Activated effector memory CD4-positive, alpha-beta T cell treated with anti-CD3 and anti-CD28 coated beads, Interleukin-2, amount 50 U/mL, for 16 hours (primary cell): ENCODE results near the gene ARHGAP29.
"Not testable (repeated sequence)": the region's sequence is repeated elsewhere in the genome, so short reads cannot be mapped to it uniquely, and the experiment has no call there.

Source experiments
- DNase-seq: peaks from one replicate; pipeline ENCODE4 v3.0.0-alpha.2; 2020

The ARHGAP29 gene

DNA sequence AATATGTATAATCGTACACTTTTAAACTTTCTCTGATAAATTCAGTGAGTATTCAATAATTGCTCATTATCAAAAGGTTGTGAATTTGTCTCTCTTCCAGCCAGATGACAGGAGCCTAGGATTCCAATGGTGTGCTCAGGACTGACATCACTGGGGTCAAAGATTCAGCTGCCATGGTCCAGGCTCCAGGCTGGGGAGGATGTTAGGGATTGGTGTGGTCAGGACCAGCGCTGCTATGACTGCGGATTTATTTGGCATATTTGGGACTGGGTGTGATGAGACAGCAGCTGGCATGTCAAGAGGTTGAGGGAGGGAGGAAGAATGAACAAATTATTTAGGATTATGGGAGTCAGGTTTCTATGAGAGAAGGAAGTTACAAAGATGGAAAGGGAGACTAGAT lies 68.3 kb downstream of the ARHGAP29 start:
- no peak for DNase-seq

DNA sequence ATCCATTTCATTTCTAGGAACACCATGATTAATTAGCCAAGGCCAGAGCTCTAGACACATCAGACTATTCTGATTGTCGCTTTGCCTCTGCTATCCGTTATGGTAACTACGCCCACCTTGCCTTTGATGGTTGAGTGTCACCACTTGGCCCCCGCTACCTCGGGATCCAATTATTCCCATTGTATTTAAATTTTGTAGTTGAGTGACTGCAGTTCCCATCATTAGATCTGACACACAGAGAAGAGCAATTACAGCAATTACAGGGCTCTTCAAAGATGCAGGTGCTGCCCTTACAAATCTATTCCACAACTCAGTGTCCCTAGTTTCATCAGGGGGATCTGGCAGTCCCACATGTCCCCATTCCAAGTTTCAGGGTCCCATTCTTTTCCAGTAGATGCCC lies 71.5 kb downstream of the ARHGAP29 start:
- DNase-seq: no peak

DNA sequence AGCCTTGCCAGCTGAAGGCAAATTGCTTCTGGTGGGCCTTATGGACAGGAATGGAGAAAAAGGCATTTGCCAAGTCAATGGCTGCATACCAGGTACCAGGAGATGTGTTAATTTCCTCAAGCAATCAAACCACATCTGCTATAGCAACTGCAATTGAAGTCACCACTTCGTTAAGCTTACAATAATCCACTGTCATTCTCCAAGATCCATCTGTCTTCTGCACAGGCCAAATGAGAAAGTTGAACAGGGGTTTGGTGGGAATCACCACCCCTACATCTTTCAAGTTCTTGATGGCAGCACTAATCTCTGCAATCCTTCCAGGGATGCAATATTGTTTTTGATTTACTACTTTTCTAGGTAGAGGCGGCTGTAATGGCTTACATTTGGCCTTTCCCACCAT lies 72.5 kb downstream of the ARHGAP29 start:
- not testable (repeated sequence) for DNase-seq

DNA sequence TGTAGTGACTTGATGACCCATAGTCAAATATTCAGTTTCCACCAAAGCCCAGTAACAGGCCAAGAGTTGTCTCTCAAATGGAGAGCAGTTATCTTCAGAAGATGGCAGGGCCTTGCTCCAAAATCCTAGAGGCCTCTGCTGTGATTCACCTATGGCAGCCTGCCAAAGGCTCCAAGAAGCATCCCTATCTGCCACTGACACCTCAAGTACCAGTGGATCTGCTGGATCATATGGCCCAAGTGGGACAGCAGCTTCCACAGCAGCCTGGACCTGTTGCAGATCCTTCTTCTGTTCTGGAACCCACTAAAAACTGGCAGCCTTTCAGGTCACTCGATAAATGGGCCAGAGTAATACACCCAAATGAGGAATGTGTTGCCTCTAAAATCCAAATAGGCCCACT lies 73.3 kb downstream of the ARHGAP29 start:
- DNase-seq: not testable (repeated sequence)

DNA sequence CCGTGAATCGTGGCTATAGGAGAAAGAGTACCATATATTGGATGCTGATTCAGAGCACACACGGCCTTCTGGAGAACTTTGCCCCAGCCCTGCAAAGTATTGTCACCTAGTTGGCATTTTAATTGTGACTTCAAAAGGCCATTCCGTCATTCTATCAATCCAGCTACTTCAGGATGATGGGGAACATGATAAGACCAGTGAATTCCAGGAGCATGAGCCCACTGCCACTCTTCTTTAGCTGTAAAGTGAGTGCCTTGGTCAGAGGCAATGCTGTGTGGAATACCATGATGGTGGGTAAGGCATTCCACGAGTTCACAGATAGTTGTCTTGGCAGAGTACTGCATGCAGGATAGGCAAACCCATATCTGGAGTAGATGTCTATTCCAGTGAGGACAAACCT lies 74.1 kb downstream of the ARHGAP29 start:
- not testable (repeated sequence) for DNase-seq

DNA sequence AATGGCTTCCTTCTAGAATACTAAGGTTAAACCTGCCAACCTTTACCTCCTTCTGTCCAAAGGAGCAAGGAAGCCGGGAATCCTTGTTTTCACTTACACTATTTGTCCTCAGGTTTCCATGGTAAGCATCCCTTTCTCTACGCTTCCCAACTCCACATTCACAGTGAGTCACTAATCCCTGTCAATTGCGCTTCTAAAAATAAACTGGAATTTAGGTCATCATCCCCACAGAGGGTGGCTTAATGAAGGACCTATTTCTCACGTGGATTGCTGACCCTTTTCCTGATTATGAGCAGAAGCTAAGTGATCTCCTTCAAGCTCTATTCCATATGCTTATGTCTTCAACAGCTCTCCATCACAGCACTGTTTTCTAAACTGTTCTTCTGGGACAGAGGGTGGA lies 76.6 kb downstream of the ARHGAP29 start:
- DNase-seq: no peak

DNA sequence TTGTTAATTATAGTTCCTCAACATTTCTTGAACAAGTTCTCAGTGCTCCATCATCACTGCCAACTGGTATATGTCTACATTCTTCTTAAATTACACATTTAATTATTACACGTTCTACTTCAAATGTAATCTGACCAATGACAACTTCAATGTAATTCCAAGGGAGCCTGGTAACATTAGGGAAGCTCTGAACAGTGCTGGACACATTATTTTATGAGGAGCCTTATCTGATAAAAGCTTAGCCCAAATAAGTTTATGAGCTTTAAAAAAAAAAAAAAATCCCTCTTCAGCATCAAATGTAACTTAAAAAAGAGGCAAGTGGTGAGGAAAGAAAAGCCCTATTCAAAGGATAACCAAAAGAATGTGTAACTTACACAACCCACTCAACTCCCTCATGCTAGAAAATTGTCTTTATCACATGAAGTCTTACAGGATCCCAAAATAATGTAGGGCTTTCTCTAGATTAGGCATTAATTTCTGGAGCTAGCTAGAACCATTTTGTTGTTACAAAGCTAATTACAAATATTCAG lies 81.2 kb downstream of the ARHGAP29 start:
- DNase-seq: no peak

DNA sequence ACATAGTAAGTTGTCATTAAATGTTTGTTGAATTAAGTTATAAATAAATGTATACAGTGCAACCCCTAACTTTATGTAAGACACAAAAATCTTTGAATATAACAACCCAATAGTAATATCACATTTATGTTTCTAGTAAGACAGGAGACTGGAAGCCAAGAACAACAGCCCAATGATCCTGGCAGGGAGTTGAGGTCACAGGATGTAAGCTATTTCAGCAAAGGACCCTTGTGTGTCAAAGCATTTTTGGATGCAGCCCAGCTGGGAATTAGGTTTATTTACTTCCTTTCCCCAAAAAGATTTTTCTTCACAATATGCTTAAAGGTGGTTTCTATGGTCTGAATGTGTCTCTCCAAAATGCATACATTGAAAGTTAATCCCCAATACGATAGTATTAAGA lies 82.4 kb downstream of the ARHGAP29 start:
- DNase-seq: no peak

DNA sequence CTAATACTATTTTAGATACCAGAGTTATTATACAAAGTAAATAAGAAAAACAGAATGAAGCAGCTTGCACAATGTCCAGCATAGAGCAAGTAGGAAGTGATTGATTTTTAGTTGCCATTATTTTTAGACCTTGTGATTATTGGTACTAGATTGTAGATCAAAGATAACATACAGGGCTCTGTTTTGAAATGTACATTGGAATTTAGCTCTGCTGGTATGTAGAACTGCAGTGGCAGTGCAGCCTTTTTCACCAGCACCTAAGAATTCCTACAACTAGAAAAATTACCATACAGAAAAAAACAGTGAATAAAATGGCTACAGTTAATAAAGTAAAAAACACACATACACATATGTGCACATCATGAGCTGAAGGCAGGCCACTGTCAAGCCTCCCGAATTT lies 84.3 kb downstream of the ARHGAP29 start:
- DNase-seq: no peak

DNA sequence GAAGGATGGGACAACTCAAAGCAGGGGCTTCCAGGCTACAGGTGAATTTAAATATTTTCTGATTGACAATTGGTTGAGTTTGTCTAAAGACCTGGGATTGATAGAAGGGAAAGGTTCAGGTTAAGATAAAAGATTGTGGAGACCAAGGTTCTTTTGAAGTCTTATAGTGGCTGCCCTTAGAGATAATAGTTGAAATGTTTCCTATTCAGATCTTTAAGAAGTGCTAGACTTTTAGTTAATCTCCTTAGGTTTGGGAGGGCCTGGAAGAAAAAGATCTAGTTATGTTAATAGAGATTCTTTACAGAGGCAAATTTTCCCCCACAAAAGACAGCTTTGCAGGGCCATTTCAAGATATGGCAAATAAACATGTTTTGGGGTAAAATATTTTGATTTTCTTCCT lies 88.2 kb downstream of the ARHGAP29 start:
- not testable (repeated sequence) for DNase-seq

DNA sequence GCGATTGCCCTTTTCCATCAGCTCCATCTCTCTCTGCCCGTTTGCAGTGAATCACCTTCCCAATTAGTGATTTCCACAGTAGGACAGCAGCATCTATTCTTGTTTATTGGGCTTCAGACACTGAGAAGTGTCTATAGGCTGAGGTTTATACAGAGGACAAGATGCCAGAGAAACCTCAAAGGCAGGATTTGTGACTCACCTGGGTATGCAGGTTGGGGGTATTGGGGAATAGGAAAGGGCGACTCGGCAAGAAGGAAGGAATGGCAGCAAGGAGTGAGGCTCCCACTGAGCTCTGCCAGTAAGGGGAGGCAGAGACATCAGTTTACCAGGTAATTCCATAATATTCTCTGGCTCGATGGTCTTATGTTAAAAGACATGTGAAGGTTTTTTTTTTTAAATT lies 91.1 kb downstream of the ARHGAP29 start:
- no peak for DNase-seq

DNA sequence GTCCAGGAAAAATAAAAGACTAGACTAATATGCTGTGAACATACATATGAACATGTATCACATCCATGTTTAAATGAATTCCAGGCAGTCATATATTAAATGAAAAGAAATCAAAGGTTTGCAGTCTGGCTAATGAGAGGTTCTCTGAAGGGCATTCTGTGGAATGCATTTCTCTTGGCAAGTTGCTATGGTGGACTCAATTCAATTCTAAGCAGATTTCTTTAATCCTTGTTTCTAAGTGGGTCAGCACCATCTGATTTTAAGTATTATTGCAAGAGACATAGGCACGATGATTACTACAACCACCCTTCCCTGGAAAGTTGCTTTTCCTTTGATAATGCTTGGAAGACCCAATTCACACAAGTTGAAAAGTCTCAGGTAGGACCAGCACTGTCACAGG lies 92.5 kb downstream of the ARHGAP29 start:
- DNase-seq: no peak

DNA sequence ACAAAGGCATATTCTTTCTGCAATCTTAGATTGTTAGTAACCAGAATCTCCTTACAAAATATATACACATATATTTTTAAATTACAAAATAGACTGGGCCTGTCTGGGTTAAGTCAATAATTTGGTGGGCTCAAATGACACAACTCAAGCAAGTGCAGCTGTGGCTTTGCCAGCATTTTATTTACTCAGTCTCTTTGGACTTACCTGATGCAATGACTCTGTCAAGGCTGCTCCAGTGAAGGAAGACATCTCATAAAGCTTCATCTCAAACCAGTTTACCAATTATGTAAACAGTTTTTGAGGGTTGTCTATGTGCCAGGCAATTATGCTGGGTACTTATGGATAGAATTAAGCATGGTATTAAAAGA lies 93.6 kb downstream of the ARHGAP29 start:
- DNase-seq: no peak

DNA sequence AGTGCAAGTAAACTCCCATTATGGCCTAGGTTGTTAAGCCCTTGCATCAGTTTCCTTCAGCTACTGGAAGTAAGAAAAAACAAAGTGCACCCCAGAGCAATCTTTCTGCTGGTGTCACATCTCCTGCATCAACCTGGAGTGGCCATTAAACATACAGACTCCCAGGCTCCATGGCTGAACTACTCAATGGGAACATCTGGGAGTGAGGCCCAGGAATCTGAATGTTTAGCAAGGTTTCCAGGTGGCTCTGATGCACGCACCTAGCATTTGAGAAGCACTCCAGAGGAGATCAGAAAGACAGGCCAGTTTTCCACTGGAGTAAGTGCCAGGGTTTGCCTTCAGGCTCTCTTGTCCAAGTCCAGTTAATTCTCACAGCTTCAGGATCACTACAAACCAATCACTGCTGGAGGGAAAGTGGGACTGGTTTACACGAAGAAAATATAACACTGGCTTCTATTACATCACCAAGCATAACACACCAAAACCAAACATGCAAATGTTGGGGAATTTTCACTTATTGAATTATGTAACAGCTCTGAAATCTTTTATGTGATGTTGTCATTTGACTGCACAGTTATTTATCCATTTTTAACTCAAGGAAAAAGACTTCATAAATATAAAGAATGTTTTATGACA lies 94.1 kb downstream of the ARHGAP29 start:
- DNase-seq: no peak

DNA sequence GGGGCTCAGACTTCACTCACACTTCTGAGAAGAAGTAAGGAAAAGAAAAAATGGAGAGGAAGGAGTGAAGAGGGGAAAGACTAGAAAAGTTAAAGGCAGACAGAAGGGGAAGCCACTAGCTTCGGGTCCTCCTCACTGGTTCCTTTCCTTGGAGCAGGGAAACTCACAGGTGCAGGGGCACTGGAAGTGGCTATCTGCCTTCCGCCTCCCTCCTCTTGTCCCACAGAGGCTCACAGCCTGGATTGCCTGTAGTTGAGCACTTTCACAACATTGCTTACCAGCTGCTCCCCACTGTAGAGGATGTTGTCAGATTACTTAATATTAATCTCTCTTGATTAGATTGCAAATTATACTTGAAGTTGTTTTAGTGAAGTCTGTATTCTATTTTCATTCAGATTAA lies 94.8 kb downstream of the ARHGAP29 start:
- no peak for DNase-seq

DNA sequence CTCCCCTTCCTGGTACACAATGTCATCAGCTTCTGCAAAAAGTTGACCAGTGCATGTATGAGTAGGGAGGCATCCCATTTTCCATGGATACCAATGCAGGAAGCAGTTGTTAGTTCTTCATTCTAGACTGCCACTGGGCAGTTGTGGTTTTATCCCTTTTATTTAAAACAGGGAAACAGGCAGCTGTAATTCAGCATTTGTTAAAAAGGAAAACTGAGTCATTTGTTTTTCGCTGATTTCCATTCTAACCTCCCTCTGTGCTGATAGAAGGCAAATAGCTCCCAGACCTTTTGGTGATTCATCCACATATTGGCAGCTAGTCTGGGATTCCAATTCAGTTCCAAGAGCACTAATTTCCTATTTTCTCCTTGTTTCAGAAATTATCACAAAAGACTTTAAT lies 95.4 kb downstream of the ARHGAP29 start:
- DNase-seq: no peak

DNA sequence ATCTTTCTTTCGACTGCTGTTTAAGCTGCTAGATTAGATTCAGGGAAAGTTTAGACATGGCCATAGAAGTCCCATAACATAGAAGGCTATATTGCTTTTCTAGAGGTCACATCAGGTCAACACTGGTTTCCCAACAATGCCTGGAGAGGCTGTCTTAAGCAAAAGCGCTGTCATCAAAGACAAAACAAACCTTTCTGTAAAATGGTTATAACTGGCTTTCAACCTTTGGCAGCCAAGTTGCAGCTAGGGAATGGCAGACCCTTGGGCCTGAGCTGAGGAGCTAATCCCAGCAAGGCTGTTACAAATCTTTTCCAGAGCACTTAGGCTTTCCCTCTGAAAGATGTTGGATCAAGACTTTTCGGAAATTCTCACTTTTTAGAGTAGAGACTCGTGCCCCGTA lies 105.3 kb downstream of the ARHGAP29 start:
- no peak for DNase-seq

DNA sequence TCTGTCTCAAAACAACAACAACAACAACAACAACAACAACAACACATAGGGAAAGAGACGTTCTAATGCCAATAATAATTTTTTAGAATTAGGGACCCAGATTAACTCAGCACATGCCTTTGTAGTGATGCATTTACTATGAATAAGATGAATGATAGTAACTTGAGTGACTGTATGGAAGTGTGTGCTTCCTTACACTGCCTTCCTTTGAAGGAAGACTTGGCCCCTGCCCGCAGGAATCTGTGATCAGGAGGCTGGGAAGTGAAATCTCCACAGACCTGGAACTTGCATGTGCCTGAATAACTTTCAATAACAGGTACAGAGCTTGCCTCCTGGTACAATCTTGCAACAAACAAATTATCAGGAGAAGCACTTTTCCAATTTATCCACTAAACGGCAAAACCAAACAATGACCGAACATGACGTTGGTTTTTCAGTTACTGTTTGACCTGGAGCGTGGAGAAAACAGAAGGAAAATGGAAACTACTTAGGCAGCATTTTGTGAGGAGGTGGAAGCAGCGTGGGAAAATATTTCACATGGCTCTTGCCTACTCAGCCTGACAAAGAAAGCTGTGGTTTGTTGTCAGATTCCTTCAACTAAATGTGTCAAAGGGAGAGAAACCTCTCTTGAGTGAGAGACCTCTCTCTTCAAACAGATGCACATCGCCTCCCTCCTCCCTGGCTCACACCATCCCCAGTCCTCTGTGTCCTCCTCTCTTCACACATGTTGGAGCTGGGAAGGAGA lies 106.4 kb downstream of the ARHGAP29 start:
- no peak for DNase-seq

DNA sequence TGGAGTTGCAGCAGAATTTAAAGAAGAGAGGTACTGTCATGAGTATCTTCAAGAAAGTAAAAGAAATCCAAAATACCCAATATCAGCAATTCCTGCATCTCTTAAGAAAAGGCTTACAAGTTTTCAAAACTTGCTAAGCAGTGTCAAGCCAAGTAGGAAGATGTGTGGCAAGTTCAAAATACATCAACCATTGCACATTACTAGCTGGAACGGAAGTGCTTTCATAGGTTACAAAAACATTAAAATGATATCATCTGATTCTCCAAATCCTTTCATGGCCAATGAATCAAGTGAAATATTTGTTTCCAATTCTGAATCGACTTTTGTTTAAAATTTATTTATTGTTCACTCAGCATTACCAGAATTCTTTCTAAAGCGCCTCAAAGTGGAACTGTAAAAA lies 110.7 kb downstream of the ARHGAP29 start:
- DNase-seq: no peak

DNA sequence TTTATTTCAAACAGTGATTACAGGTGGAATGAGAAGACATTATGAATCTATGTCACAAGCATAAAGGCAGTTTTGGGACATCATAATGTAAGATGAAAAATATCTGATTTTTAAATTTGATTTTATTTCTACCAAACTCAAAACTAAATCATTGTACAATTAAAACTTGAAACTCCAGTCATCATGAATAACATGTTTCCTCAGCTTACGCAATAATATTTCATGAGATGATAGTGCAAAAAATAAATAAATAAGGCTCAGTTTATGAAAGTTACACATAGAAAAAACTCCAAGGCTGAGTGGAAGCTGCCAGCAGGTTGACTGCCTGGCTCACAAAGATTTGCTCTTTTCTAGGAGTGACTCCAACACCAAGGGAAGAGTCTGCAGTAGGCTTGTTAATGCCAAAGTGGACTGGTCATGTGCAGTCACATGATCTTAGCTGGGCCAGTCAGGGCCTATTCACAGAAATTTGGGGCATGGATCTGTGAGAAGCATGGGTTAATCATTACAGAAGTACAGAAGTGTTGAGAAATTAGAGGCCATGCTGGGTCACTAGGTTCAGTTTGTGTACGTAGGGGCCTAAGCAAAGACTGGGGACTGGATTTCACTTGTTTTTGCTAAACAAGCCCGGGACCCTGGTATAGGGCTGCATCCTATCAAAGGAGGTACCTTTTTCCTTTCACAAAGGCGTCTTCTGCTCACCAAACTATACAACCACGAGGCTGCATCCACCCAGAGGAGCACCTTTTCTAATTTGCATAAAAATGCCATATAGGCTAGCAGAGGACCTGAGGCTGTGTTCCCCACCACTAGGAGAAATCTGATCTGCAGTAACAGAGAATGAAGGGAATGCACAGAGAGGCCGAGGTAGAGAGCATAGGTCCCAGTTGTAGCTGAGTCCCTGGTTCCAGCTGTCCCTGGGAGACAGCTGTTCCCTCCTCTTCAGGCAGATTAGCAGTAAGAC lies 111.6 kb downstream of the ARHGAP29 start:
- no peak for DNase-seq

DNA sequence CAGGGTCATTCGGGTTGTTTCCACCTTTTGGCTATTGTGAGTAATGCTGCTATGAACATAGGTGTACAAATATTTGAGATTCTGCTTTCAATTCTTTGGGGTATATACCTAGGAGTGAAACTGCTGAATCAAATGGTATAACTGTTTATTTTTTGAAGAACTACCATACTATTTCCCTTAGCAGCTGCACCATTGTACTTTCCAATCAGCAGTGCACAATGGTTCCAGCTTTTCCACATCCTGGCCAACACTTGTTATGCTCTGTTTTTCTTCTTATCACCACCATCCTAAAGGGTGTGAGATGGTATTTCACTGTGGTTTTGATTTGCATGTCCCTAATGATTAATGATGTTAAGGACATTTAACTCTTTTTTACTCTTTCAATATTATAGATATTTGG lies 112.8 kb downstream of the ARHGAP29 start:
- DNase-seq: no peak

DNA sequence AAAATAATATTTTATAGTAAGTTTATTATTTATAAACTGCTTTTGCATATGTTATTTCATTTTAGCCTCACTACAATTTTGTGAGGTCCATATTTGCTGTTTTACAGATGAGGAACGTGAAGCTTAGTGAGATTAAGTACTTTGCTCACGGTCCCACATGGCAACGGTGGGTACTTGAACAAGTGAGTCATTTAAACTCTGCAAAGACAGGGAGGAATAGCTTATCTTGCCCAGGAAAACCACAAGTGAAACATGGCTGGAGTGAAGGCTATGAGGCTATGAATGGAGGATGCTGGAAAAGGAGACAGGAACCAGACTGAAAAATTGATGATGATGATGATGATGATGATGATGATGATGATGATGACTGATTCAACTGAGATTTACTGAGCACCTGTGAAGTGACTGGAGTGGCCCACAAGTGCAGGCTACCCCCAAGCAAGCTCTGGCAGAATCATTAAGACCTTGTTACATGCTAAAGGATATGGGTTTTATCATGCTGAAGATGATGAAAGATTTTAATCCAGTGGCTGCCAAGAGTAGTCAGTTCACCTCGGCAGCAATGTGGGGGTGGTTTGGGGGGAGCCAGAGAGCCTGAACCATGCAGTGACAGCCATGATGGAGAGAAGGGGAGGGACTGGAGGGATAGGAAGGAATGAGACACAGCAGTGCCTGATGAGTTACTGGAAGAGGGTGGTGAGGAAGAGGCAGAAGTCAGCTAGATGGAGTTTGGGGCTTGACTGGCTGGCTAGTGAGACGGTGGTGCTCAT lies 115.0 kb downstream of the ARHGAP29 start:
- no peak for DNase-seq
